Measurements from ENCODE around the gene MAML3.

The MAML3 gene

DNA sequence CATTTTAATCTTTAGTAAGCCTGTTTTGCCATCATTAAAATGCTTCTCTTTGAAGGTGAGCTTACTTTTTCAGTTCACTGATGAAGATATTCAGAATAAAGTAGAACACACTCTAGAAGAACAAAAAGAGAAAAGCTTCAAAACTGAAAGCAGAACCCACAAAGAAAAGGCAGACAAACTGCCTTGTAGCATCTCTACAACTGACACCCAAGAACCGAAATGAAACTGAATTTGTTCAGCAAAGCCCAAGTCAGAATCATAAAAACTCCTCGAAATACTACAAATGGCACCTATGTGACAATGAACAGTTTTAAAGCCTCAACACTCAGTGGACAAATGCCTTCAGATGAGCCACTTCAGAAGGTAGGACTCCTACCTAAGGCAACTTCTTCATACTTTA, 83.6 kb downstream of the MAML3 start:
- TF ChIP-seq, protein P1, sequence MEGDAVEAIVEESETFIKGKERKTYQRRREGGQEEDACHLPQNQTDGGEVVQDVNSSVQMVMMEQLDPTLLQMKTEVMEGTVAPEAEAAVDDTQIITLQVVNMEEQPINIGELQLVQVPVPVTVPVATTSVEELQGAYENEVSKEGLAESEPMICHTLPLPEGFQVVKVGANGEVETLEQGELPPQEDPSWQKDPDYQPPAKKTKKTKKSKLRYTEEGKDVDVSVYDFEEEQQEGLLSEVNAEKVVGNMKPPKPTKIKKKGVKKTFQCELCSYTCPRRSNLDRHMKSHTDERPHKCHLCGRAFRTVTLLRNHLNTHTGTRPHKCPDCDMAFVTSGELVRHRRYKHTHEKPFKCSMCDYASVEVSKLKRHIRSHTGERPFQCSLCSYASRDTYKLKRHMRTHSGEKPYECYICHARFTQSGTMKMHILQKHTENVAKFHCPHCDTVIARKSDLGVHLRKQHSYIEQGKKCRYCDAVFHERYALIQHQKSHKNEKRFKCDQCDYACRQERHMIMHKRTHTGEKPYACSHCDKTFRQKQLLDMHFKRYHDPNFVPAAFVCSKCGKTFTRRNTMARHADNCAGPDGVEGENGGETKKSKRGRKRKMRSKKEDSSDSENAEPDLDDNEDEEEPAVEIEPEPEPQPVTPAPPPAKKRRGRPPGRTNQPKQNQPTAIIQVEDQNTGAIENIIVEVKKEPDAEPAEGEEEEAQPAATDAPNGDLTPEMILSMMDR (IDR thresholded peaks at IDR 0.05), result no peak

DNA sequence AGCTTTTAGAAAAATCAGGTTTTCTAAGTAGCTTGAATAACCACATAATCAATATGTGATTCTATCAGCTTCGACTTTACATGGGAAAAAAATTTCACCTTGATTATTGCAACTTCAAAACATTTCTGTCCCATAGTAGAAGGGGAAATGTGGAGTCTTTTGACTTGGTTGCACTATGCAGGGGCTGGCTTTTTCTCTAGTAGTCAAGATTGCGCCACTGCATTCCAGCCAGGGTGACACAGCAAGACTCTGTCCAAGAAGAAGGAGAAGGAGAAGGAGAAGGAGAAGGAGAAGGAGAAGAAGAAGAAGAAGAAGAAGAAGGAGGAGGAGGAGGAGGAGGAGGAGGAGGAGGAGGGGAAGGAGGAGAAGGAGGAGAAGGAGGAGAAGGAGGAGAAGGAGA, 84.9 kb downstream of the MAML3 start:
- TF ChIP-seq, protein P1 (IDR thresholded peaks at IDR 0.05), result no peak

DNA sequence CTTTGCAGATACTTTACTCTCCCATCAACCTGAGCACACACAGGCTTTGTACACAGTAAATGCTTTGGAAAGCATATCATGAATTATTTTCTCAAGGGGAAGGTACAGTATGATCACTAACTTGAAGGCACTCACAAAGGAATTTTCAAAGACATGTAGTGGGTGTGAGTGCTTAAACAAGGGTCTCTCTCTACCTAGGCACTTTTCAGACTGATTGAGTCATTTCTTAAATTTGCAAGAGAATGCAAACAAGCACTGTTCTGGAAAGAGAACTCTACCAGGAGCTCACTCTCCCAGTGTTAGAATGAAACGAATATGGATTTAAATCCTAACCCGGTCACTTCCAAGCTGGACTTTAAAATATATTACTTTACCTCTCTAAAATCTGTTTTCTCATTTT, 85.7 kb downstream of the MAML3 start:
- TF ChIP-seq, protein P1 (IDR thresholded peaks at IDR 0.05), result no peak

DNA sequence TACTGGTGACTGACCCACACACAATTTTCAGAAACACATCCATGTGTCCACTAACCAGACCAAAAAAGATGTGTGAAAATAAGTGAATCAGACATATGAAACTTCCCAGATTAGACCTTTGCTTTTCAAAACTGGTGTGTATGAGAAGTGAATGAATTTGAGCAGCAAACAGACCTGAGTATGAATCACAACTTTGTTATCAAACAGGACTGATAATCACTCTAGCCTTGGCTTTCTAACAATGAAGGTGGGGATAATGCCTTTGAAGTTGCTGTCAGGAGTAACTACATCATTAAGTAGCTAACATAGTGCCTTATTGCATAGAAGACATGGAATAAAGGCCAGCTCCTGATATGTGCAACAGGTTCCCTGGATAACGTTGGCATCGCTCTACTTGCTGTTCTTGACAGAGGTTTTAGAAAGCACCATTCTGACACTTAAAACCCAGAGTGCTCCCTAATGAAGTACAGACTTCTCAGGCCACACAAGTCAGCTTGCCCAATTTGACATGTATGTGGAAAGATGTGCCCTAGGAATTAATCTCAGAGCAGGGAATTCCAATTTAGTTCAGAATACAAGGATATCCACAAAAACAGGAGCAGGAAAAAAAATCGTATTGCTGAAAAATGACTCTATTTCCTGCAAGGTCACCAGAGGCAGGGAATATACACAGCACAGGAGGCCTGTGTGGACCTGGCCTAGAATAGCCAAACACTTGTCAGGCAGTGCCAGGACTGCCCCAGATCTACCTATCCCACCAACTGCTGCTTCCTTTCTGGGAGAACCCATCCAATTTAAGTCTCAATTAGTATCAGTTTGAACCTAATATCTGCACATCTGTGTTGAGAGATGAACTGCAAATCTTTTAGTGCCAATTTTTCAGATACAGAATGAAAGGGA, 87.7 kb downstream of the MAML3 start:
- TF ChIP-seq, protein P1 (IDR thresholded peaks at IDR 0.05), result no peak

DNA sequence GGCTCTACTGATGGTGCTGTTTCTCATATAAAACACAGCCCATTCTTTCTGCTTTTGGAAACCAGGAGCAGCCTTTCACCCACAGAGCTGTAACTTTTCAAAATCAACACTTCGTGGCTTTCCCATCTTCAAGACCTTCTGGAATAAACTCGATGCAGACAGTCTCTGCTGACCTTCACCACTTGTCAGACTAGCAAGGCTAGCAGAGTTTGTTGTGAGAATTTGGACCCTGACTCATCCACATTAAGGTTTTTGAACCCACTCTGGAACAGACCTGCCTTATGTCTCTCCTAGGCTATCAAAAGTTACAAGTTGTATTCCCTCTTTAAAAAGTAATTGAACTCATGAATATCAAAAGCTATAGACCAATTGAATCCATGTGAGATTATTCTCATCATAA, 88.6 kb downstream of the MAML3 start:
- TF ChIP-seq, protein P1 (IDR thresholded peaks at IDR 0.05), result no peak

GRCh38 chr4:140061659-140062289, 92.2 kb downstream of the MAML3 start:
- TF ChIP-seq, protein P1 (IDR thresholded peaks at IDR 0.05), result no peak

GRCh38 chr4:140061194-140061593, 92.8 kb downstream of the MAML3 start:
- TF ChIP-seq, protein P1 (IDR thresholded peaks at IDR 0.05), result no peak

All from LNCAP (cell line).